Measurements from ENCODE around the gene SNX25. TPM values are rescaled to one million over a fixed set of nuclear protein-coding genes. Genes with fewer than 3 reads are reported as not detected.
A peak's percentile ranks its signal among the peaks of the same experiment; 100 is the strongest.

The SNX25 gene
- total RNA-seq, 2 donors from 2014 or later, result 13.2 to 16.8 TPM

GRCh38 chr4:185384061-185384460 is 174.7 kb downstream of the SNX25 start:
- no peak for DNase-seq (ENCODE audit: low spot score)
- TF ChIP-seq, protein P1, sequence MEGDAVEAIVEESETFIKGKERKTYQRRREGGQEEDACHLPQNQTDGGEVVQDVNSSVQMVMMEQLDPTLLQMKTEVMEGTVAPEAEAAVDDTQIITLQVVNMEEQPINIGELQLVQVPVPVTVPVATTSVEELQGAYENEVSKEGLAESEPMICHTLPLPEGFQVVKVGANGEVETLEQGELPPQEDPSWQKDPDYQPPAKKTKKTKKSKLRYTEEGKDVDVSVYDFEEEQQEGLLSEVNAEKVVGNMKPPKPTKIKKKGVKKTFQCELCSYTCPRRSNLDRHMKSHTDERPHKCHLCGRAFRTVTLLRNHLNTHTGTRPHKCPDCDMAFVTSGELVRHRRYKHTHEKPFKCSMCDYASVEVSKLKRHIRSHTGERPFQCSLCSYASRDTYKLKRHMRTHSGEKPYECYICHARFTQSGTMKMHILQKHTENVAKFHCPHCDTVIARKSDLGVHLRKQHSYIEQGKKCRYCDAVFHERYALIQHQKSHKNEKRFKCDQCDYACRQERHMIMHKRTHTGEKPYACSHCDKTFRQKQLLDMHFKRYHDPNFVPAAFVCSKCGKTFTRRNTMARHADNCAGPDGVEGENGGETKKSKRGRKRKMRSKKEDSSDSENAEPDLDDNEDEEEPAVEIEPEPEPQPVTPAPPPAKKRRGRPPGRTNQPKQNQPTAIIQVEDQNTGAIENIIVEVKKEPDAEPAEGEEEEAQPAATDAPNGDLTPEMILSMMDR (IDR thresholded peaks at IDR 0.05), result no peak
- no peaks in the 10 kb centered on the region for H3K36me3 ChIP-seq
- no peaks in the 10 kb centered on the region for H3K27me3 ChIP-seq
- H3K27ac ChIP-seq, result no peak overlapping the region
- H3K9me3 ChIP-seq, result no peaks in the 10 kb centered on the region
- H3K4me3 ChIP-seq, result no peak overlapping the region
- H3K4me1 ChIP-seq, result no peaks in the 10 kb centered on the region

- H3K4me3 ChIP-seq, result no peak overlapping the region
- H3K9me3 ChIP-seq, result no peaks in the 10 kb centered on the region
- TF ChIP-seq, protein P1 (IDR thresholded peaks at IDR 0.05), result no peak
- no peak for DNase-seq (ENCODE audit: low spot score)
- no peak overlapping the region for H3K27ac ChIP-seq
- H3K36me3 ChIP-seq, result no peaks in the 10 kb centered on the region
- no peaks in the 10 kb centered on the region for H3K27me3 ChIP-seq
- H3K4me1 ChIP-seq, result no peaks in the 10 kb centered on the region
Observed at GRCh38 chr4:185384930-185385331, 175.5 kb downstream of the SNX25 start.

GRCh38 chr4:185387957-185388356 is 178.6 kb downstream of the SNX25 start:
- H3K9me3 ChIP-seq, result no peaks in the 10 kb centered on the region
- H3K4me3 ChIP-seq, result no peak overlapping the region
- H3K27me3 ChIP-seq, result no peaks in the 10 kb centered on the region
- H3K36me3 ChIP-seq, result no peaks in the 10 kb centered on the region
- no peak overlapping the region for H3K27ac ChIP-seq
- TF ChIP-seq, protein P1 (IDR thresholded peaks at IDR 0.05), result no peak
- H3K4me1 ChIP-seq, result no peaks in the 10 kb centered on the region
- DNase-seq (ENCODE audit: low spot score), result no peak

GRCh38 chr4:185390941-185391340 is 181.5 kb downstream of the SNX25 start:
- Histone ChIP-seq H3K27ac (no peak overlapping the region), H3K4me3 (no peak overlapping the region), H3K4me1 (peaks cover 0 to 12% of the 10 kb centered on the region in 2 donors), H3K27me3 (no peaks in the 10 kb centered on the region), H3K9me3 (no peaks in the 10 kb centered on the region), H3K36me3 (no peaks in the 10 kb centered on the region)
- DNase-seq (ENCODE audit: low spot score), result no peak
- TF ChIP-seq, protein P1 (IDR thresholded peaks at IDR 0.05), result no peak

DNA sequence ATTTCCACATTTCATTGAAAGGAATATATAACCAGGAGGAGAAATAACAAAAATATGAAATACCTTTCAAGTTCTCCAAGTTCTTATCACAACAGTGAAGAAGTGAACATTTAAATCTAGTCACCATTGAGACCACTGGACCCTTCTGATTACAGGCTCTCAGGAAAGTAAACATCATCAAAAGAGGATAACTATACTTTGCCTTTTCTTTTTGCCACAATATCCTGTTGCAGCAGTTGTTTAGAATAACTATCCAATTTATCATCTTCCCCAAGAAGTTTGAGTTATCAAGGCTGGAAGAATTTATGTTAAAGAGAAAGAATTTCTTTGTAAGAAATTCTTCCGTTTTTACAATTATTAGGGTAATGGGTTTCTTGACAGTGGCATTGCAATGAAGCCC is 182.8 kb downstream of the SNX25 start:
- TF ChIP-seq, protein P1 (IDR thresholded peaks at IDR 0.05), result no peak
- Histone ChIP-seq H3K27me3 (no peaks in the 10 kb centered on the region), H3K36me3 (no peaks in the 10 kb centered on the region), H3K4me3 (no peak overlapping the region), H3K9me3 (no peaks in the 10 kb centered on the region), H3K4me1 (peaks cover 0 to 16% of the 10 kb centered on the region in 2 donors), H3K27ac (no peak overlapping the region)
- no peak for DNase-seq (ENCODE audit: low spot score)

DNA sequence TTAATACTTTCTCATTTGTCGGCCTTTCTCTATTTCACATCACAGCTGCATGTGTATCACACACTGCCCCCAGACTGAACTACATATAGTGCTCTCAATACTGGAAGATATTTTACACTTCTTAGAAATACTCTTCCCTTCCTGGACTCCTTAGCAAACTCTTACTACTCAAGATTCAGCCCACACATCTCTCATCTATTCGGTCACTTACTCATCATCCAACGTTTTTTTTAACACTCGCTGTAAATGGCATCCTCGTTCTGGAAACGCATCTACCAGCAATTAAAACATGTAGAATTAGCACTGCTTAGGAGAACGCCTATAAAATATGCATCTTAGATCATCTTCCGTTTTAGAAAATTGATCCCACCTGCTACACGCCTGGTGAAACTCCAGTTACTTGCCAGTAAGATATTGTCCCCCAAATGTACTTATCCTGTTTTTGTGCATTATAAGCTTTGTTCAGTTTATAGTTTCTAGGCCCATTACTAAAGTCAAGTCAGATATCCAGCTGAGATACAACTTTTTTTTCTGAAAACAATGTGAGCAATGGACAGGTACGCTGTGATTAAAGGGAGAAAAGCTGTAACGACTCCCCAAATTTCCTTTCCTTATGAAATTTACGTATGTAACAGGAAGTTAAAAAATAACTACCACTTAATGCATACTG is 185.3 kb downstream of the SNX25 start:
- Histone ChIP-seq H3K4me3 (peak overlapping the region; percentile 72 to 81), H3K4me1 (peaks cover 0 to 42% of the 10 kb centered on the region in 2 donors)

More for the DNA sequence above, 185.3 kb downstream of the SNX25 start:
- TF ChIP-seq, protein P1 (IDR thresholded peaks at IDR 0.05), result no peak
- Histone ChIP-seq H3K27me3 (no peaks in the 10 kb centered on the region), H3K36me3 (peaks cover 3% of the 10 kb centered on the region), H3K9me3 (no peaks in the 10 kb centered on the region), H3K27ac (peak overlapping the region; percentile 100)
- DNase-seq (ENCODE audit: low spot score), result no peak
